C4-2B (cell line): Measurements from ENCODE around the gene BRS3.

Experiments used
- ZFX ChIP-seq: fragments of 450-650 bp; IDR thresholded peaks from 2 replicates; pipeline ENCODE4 v1.6.1; 2017
- TF ChIP-seq, protein P1 (sequence below): fragments of 450-650 bp; conservative IDR thresholded peaks from 2 replicates; pipeline ENCODE4 v1.5.1; 2017; ENCODE audit warnings: mild to moderate bottlenecking

DNA sequence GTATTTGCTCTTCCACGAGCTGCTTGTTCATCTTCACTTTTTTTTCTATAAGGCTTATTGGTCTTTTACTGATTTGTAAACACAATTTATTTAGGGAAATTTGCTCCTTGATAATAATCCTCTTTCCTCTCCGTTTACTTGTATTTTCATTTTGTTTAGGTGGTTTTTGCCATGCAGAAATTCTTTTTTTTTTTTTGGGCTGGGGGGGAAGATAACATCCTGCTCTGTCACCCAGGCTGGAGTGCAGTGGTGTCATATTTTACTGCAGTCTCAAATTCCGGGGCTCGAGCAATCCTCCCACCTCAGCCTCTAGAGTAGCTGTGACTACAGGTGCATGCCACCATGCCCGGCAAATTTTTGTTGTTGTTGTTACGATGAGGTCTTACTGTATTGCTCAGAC, 31.6 kb upstream of the BRS3 start:
- TF ChIP-seq, protein P1, sequence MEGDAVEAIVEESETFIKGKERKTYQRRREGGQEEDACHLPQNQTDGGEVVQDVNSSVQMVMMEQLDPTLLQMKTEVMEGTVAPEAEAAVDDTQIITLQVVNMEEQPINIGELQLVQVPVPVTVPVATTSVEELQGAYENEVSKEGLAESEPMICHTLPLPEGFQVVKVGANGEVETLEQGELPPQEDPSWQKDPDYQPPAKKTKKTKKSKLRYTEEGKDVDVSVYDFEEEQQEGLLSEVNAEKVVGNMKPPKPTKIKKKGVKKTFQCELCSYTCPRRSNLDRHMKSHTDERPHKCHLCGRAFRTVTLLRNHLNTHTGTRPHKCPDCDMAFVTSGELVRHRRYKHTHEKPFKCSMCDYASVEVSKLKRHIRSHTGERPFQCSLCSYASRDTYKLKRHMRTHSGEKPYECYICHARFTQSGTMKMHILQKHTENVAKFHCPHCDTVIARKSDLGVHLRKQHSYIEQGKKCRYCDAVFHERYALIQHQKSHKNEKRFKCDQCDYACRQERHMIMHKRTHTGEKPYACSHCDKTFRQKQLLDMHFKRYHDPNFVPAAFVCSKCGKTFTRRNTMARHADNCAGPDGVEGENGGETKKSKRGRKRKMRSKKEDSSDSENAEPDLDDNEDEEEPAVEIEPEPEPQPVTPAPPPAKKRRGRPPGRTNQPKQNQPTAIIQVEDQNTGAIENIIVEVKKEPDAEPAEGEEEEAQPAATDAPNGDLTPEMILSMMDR, result no peak
- TF ChIP-seq ZFX, result no peak
